GM12891 (cell line): Measurements from ENCODE around the gene PAPLN.

Experiments used
- PAX5 ChIP-seq: IDR thresholded peaks from 2 replicates; pipeline ENCODE4 v1.6.1; 2011; ENCODE audit warnings: low read length, moderate library complexity, mild to moderate bottlenecking; ENCODE audit not compliant: insufficient read depth, severe bottlenecking
- POLR2A ChIP-seq: IDR thresholded peaks from 2 replicates; pipeline ENCODE4 v1.6.1; 2011; ENCODE audit warnings: low read depth, low read length, control low read depth
- POLR2AphosphoS5 ChIP-seq: IDR thresholded peaks from 2 replicates; pipeline ENCODE4 v1.6.1; 2011; ENCODE audit warnings: low read depth, low read length, control low read depth

GRCh38 chr14:73312687-73313086, 75.4 kb downstream of the PAPLN start:
- TF ChIP-seq POLR2AphosphoS5 (no peak), POLR2A (no peak), PAX5 (no peak)
